Hepatocyte (in vitro differentiated cells): ENCODE data around the gene UVRAG. TPM values are rescaled to one million over a fixed set of nuclear protein-coding genes. Genes with fewer than 3 reads are reported as not detected.

ENCODE experiments used
- DNase-seq: peaks from one replicate; pipeline ENCODE4 v3.0.0-alpha.2; 2016; ENCODE audit warnings: low spot score
- H2AFZ ChIP-seq: fragments of 200-600 bp; sonication (generic); 2 replicates; pipeline ENCODE4 v1.6.0; 2016; ENCODE audit warnings: antibody characterized with exemption, mild to moderate bottlenecking
- H3K27ac ChIP-seq: fragments of 200-600 bp; sonication (generic); 2 replicates; pipeline ENCODE4 v1.5.1; 2016; ENCODE audit warnings: mild to moderate bottlenecking
- H3K27me3 ChIP-seq: fragments of 200-600 bp; sonication (generic); 2 replicates; pipeline ENCODE4 v1.6.1; 2016
- H3K36me3 ChIP-seq: fragments of 200-600 bp; sonication (generic); replicated peaks from 2 replicates; pipeline ENCODE4 v1.5.1; 2016; ENCODE audit warnings: low read depth; ENCODE audit not compliant: insufficient read depth
- H3K4me1 ChIP-seq: fragments of 200-600 bp; sonication (generic); 2 replicates; pipeline ENCODE4 v1.5.1; 2016; ENCODE audit warnings: mild to moderate bottlenecking, moderate library complexity; ENCODE audit not compliant: insufficient read depth
- H3K4me2 ChIP-seq: fragments of 200-600 bp; sonication (generic); 2 replicates; pipeline ENCODE4 v1.6.0; 2016
- H3K4me3 ChIP-seq: fragments of 200-600 bp; sonication (generic); 2 replicates; pipeline ENCODE4 v1.5.1; 2016; ENCODE audit warnings: mild to moderate bottlenecking
- H3K79me2 ChIP-seq: fragments of 200-600 bp; sonication (generic); 2 replicates; pipeline ENCODE4 v1.6.0; 2017; ENCODE audit warnings: mild to moderate bottlenecking
- H3K9me2 ChIP-seq: fragments of 200-600 bp; sonication (generic); replicated peaks from 2 replicates; pipeline ENCODE4 v1.6.0; 2017; ENCODE audit warnings: mild to moderate bottlenecking; ENCODE audit not compliant: insufficient read depth
- H3K9me3 ChIP-seq: fragments of 200-600 bp; sonication (generic); 2 replicates; pipeline ENCODE4 v1.5.1; 2016; ENCODE audit warnings: low read depth, mild to moderate bottlenecking
- H4K20me1 ChIP-seq: fragments of 200-600 bp; sonication (generic); 2 replicates; pipeline ENCODE4 v1.6.0; 2016; ENCODE audit warnings: mild to moderate bottlenecking; ENCODE audit not compliant: insufficient read depth, poor library complexity, severe bottlenecking
- EZH2 ChIP-seq: fragments of 200-600 bp; sonication (generic); IDR thresholded peaks from 2 replicates; pipeline ENCODE4 v1.6.1; 2016; ENCODE audit warnings: antibody characterized with exemption, mild to moderate bottlenecking, borderline replicate concordance
- EZH2phosphoT487 ChIP-seq: fragments of 200-600 bp; sonication (generic); IDR thresholded peaks from one replicate; pipeline ENCODE4 v1.6.1; 2018; ENCODE audit warnings: antibody characterized with exemption, mild to moderate bottlenecking, low read depth, moderate library complexity; ENCODE audit not compliant: unreplicated experiment, severe bottlenecking
- WGBS: methylation state at CpG from one replicate; pipeline ENCODE4 v1.1.6; 2016; ENCODE audit warnings: low lambda C conversion rate; ENCODE audit errors: missing lambda C conversion rate; 5-methylcytosine and 5-hydroxymethylcytosine counted together
- polyA plus RNA-seq: library from polyadenylated mRNA; unstranded; fragments of >200 nt; fragmentation: Nextera tagmentation; extraction: Ambion mirVana; gene quantifications from 2 replicates; pipeline ENCODE4 v1.2.1, GENCODE V29; 2016
- total RNA-seq: library from RNA; depleted of rRNA; stranded (reverse); fragments of >200 nt; gene quantifications from 2 replicates; pipeline ENCODE4 v1.2.3, GENCODE V29; 2014
- TF ChIP-seq, protein P1 (sequence below): fragments of 200-600 bp; sonication (generic); IDR thresholded peaks from 2 replicates; pipeline ENCODE4 v1.5.1; 2016; ENCODE audit warnings: antibody characterized with exemption, mild to moderate bottlenecking; ENCODE audit not compliant: poor library complexity

The UVRAG gene
- total and polyA plus RNA-seq, 2 experiments from 2014 or later: 15.3 to 36.5 TPM

DNA sequence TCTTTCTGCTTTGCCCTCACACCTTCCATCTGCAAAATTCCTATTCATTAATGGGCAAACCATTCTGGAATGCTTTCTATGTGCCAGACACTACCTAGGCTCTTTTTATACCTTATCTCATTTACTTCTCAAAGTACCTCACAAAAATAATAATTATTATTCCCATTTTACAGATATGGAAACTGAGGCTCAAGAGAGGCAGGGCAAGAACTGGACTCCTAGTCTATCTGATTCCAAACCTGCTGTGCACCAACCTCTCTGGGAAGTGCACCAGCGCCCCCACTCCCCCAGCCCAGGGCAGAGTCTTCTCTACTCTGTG is 47.3 kb upstream of the UVRAG start:
- Histone ChIP-seq H2AFZ (no peak overlapping the region), H3K27me3 (no peaks in the 10 kb centered on the region), H3K4me1 (peaks cover 10% of the 10 kb centered on the region), H3K9me2 (no peaks in the 10 kb centered on the region), H4K20me1 (no peaks in the 10 kb centered on the region), H3K4me2 (peak overlapping the region; percentile 93), H3K9me3 (no peaks in the 10 kb centered on the region), H3K27ac (no peak overlapping the region), H3K4me3 (peak overlapping the region; percentile 35), H3K79me2 (peaks cover 9% of the 10 kb centered on the region), H3K36me3 (no peaks in the 10 kb centered on the region)
- 38% methylated on average over 1 of the region's 1 CpG for WGBS
- no peak for DNase-seq
- TF ChIP-seq EZH2phosphoT487 (no peak), EZH2 (no peak)
- TF ChIP-seq, protein P1, sequence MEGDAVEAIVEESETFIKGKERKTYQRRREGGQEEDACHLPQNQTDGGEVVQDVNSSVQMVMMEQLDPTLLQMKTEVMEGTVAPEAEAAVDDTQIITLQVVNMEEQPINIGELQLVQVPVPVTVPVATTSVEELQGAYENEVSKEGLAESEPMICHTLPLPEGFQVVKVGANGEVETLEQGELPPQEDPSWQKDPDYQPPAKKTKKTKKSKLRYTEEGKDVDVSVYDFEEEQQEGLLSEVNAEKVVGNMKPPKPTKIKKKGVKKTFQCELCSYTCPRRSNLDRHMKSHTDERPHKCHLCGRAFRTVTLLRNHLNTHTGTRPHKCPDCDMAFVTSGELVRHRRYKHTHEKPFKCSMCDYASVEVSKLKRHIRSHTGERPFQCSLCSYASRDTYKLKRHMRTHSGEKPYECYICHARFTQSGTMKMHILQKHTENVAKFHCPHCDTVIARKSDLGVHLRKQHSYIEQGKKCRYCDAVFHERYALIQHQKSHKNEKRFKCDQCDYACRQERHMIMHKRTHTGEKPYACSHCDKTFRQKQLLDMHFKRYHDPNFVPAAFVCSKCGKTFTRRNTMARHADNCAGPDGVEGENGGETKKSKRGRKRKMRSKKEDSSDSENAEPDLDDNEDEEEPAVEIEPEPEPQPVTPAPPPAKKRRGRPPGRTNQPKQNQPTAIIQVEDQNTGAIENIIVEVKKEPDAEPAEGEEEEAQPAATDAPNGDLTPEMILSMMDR: no peak

DNA sequence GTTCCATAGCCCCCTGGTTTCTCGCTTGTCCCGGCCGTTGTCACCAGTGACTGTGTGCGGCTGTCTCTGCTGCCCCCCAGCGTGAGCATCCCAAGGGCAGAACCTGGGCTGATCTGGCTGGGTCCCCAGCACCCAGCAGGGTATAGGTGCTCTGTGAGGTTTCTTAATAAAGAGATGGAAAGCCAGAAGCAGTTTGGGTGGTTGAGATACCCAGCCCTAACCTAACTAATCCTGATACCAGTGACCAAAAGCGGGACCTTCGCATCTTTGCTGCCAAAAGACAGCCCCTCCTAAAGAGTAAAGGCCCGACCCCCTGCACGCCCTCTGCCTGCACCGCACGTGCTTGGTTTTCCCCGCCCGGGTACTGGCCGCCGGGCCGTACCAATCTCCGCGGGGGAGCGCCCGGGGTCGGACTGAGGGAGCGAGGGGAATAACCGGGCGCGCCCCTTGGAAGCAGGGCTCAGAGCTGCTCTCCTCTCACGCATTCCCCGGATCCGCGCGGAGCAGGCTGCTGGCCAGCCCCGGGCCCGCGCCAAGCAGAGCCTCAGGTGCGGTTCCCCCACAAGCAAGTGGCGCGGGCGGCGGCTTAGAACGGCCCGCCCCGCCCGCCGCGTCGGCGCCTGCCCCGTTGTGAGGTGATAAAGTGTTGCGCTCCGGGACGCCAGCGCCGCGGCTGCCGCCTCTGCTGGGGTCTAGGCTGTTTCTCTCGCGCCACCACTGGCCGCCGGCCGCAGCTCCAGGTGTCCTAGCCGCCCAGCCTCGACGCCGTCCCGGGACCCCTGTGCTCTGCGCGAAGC is 46.7 kb upstream of the UVRAG start, which contains the start of gene DGAT2:
Gene DGAT2 (plus strand): TSS at position 667 of the 797 bp plus-strand sequence. CDS start 214 bp downstream, outside the sequence.
- Histone ChIP-seq H3K27me3 (no peaks in the 10 kb centered on the region), H3K4me1 (peaks cover 6% of the 10 kb centered on the region), H3K9me3 (no peaks in the 10 kb centered on the region), H2AFZ (peak within 1 kb of the TSS; percentile 61), H3K9me2 (no peaks in the 10 kb centered on the region), H3K27ac (peak within 1 kb of the TSS; percentile 77), H3K79me2 (peaks cover 9% of the 10 kb centered on the region), H3K4me2 (peak within 1 kb of the TSS; percentile 93), H4K20me1 (no peaks in the 10 kb centered on the region), H3K36me3 (no peaks in the 10 kb centered on the region), H3K4me3 (peak within 1 kb of the TSS; percentile 35)
- WGBS: 5% methylated on average over 60 of the region's 66 CpGs
- peak; percentile 92 for DNase-seq
- TF ChIP-seq, protein P1: peak; percentile 35
- TF ChIP-seq EZH2: no peak

DNA sequence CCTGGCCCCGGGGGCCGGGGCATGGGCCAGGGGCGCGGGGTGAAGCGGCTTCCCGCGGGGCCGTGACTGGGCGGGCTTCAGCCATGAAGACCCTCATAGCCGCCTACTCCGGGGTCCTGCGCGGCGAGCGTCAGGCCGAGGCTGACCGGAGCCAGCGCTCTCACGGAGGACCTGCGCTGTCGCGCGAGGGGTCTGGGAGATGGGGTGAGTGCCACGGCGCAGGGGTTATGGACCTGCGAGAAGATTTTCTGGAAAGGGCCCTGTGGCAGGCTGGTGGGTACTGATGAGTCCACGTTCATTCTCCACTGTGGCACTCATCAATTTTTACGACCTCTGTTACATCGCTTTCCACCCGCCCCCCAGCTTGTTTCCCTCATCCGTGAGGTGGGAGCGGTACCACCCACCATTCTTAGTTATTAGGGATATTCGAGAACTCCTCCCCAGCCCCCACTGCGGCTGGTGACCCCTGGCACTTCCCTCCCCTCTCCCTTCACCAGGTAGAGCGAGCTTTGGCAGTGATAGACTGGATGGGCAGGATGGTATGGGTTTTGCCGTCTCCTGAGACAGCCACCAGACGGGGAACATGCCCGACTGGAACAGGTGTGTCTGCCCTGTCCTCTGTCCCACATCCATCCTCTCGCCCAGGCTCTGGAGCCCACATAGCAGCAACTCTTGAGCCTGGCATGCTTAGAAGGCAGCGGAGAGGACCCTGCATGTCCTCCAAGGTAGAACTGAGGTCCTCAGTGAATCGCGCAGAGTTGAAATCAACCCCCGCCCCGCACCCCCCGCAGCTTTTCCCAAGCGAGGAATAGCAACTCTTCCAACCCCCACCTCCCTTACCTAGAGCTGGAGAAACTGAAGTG is 45.9 kb upstream of the UVRAG start:
- Histone ChIP-seq H3K27ac (peak overlapping the region; percentile 77), H3K79me2 (peaks cover 9% of the 10 kb centered on the region), H3K36me3 (no peaks in the 10 kb centered on the region), H3K4me3 (peak overlapping the region; percentile 35), H4K20me1 (no peaks in the 10 kb centered on the region), H2AFZ (peak overlapping the region; percentile 61), H3K4me1 (peaks cover 6% of the 10 kb centered on the region), H3K9me2 (no peaks in the 10 kb centered on the region), H3K9me3 (no peaks in the 10 kb centered on the region), H3K27me3 (no peaks in the 10 kb centered on the region), H3K4me2 (peak overlapping the region; percentile 93)
- WGBS: 7% methylated on average over 31 of the region's 46 CpGs
- TF ChIP-seq EZH2phosphoT487: no peak
- TF ChIP-seq EZH2: no peak
- TF ChIP-seq, protein P1: no peak
- no peak for DNase-seq
